ENCODE data around the gene RAD51B.

RAD51B gene

GRCh38 chr14:68467425-68467824 lies 647.8 kb downstream of the RAD51B start:
- TF ChIP-seq POLR2A (IDR thresholded peaks at IDR 0.05; ENCODE audit: low read depth, low read length), result no peak
- no peak for TF ChIP-seq TAF1 (IDR thresholded peaks at IDR 0.05; ENCODE audit: low read depth, low read length)
- no peak for TF ChIP-seq SPI1 (IDR thresholded peaks at IDR 0.05; ENCODE audit: low read depth, low read length)
- TF ChIP-seq POLR2AphosphoS5 (IDR thresholded peaks at IDR 0.05; ENCODE audit: low read depth, low read length), result no peak
- TF ChIP-seq PAX5 (IDR thresholded peaks at IDR 0.05; ENCODE audit: insufficient read depth, low read length, severe bottlenecking), result no peak
- TF ChIP-seq POU2F2 (IDR thresholded peaks at IDR 0.05; ENCODE audit: low read depth, low read length), result no peak
- FAIRE-seq (no peak), DNase-seq (ENCODE audit: insufficient read length, low spot score) (no peak)

GRCh38 chr14:68468437-68469207 lies 649.0 kb downstream of the RAD51B start:
- FAIRE-seq (no peak), DNase-seq (ENCODE audit: insufficient read length, low spot score) (no peak)
- TF ChIP-seq PAX5 (IDR thresholded peaks at IDR 0.05; ENCODE audit: insufficient read depth, low read length, severe bottlenecking) (no peak), POLR2AphosphoS5 (IDR thresholded peaks at IDR 0.05; ENCODE audit: low read depth, low read length) (no peak), POU2F2 (IDR thresholded peaks at IDR 0.05; ENCODE audit: low read depth, low read length) (no peak), SPI1 (IDR thresholded peaks at IDR 0.05; ENCODE audit: low read depth, low read length) (no peak), TAF1 (IDR thresholded peaks at IDR 0.05; ENCODE audit: low read depth, low read length) (no peak)

GRCh38 chr14:68469208-68469713 lies 649.7 kb downstream of the RAD51B start:
- no peak for DNase-seq (ENCODE audit: insufficient read length, low spot score)
- TF ChIP-seq POU2F2 (IDR thresholded peaks at IDR 0.05; ENCODE audit: low read depth, low read length) (no peak), POLR2AphosphoS5 (IDR thresholded peaks at IDR 0.05; ENCODE audit: low read depth, low read length) (no peak), SPI1 (IDR thresholded peaks at IDR 0.05; ENCODE audit: low read depth, low read length) (no peak), TAF1 (IDR thresholded peaks at IDR 0.05; ENCODE audit: low read depth, low read length) (no peak)
- no peak for FAIRE-seq

GRCh38 chr14:68470361-68470760 lies 650.8 kb downstream of the RAD51B start:
- no peak for DNase-seq (ENCODE audit: insufficient read length, low spot score)
- TF ChIP-seq POU2F2 (IDR thresholded peaks at IDR 0.05; ENCODE audit: low read depth, low read length) (no peak), POLR2A (IDR thresholded peaks at IDR 0.05; ENCODE audit: low read depth, low read length) (no peak), PAX5 (IDR thresholded peaks at IDR 0.05; ENCODE audit: insufficient read depth, low read length, severe bottlenecking) (no peak), SPI1 (IDR thresholded peaks at IDR 0.05; ENCODE audit: low read depth, low read length) (no peak), TAF1 (IDR thresholded peaks at IDR 0.05; ENCODE audit: low read depth, low read length) (no peak)
- no peak for FAIRE-seq

- no peak for FAIRE-seq
- TF ChIP-seq POU2F2 (IDR thresholded peaks at IDR 0.05; ENCODE audit: low read depth, low read length) (no peak), POLR2AphosphoS5 (IDR thresholded peaks at IDR 0.05; ENCODE audit: low read depth, low read length) (no peak), SPI1 (IDR thresholded peaks at IDR 0.05; ENCODE audit: low read depth, low read length) (no peak), POLR2A (IDR thresholded peaks at IDR 0.05; ENCODE audit: low read depth, low read length) (no peak), TAF1 (IDR thresholded peaks at IDR 0.05; ENCODE audit: low read depth, low read length) (no peak), PAX5 (IDR thresholded peaks at IDR 0.05; ENCODE audit: insufficient read depth, low read length, severe bottlenecking) (no peak)
- DNase-seq (ENCODE audit: insufficient read length, low spot score), result no peak
Observed at GRCh38 chr14:68471029-68471963, 651.7 kb downstream of the RAD51B start.

GRCh38 chr14:68471964-68472508 lies 652.5 kb downstream of the RAD51B start:
- no peak for DNase-seq (ENCODE audit: insufficient read length, low spot score)
- peak; percentile 43 for FAIRE-seq
- TF ChIP-seq POLR2AphosphoS5 (IDR thresholded peaks at IDR 0.05; ENCODE audit: low read depth, low read length), result no peak
- TF ChIP-seq PAX5 (IDR thresholded peaks at IDR 0.05; ENCODE audit: insufficient read depth, low read length, severe bottlenecking), result no peak
- TF ChIP-seq SPI1 (IDR thresholded peaks at IDR 0.05; ENCODE audit: low read depth, low read length), result no peak
- TF ChIP-seq POLR2A (IDR thresholded peaks at IDR 0.05; ENCODE audit: low read depth, low read length), result no peak
- TF ChIP-seq POU2F2 (IDR thresholded peaks at IDR 0.05; ENCODE audit: low read depth, low read length), result no peak
- TF ChIP-seq TAF1 (IDR thresholded peaks at IDR 0.05; ENCODE audit: low read depth, low read length), result no peak

- DNase-seq (ENCODE audit: insufficient read length, low spot score) (no peak), FAIRE-seq (no peak)
- TF ChIP-seq POLR2A (IDR thresholded peaks at IDR 0.05; ENCODE audit: low read depth, low read length) (no peak), PAX5 (IDR thresholded peaks at IDR 0.05; ENCODE audit: insufficient read depth, low read length, severe bottlenecking) (no peak), TAF1 (IDR thresholded peaks at IDR 0.05; ENCODE audit: low read depth, low read length) (no peak), POU2F2 (IDR thresholded peaks at IDR 0.05; ENCODE audit: low read depth, low read length) (no peak), POLR2AphosphoS5 (IDR thresholded peaks at IDR 0.05; ENCODE audit: low read depth, low read length) (no peak), SPI1 (IDR thresholded peaks at IDR 0.05; ENCODE audit: low read depth, low read length) (no peak)
Observed at GRCh38 chr14:68473069-68473468, 653.5 kb downstream of the RAD51B start.

- TF ChIP-seq POLR2AphosphoS5 (IDR thresholded peaks at IDR 0.05; ENCODE audit: low read depth, low read length) (no peak), POLR2A (IDR thresholded peaks at IDR 0.05; ENCODE audit: low read depth, low read length) (no peak), PAX5 (IDR thresholded peaks at IDR 0.05; ENCODE audit: insufficient read depth, low read length, severe bottlenecking) (no peak), SPI1 (IDR thresholded peaks at IDR 0.05; ENCODE audit: low read depth, low read length) (no peak), POU2F2 (IDR thresholded peaks at IDR 0.05; ENCODE audit: low read depth, low read length) (no peak), TAF1 (IDR thresholded peaks at IDR 0.05; ENCODE audit: low read depth, low read length) (no peak)
- no peak for FAIRE-seq
- DNase-seq (ENCODE audit: insufficient read length, low spot score), result no peak
Observed at GRCh38 chr14:68473794-68474193, 654.2 kb downstream of the RAD51B start.

GRCh38 chr14:68474741-68475140 lies 655.2 kb downstream of the RAD51B start:
- no peak for TF ChIP-seq SPI1 (IDR thresholded peaks at IDR 0.05; ENCODE audit: low read depth, low read length)
- TF ChIP-seq POU2F2 (IDR thresholded peaks at IDR 0.05; ENCODE audit: low read depth, low read length), result no peak
- TF ChIP-seq POLR2A (IDR thresholded peaks at IDR 0.05; ENCODE audit: low read depth, low read length), result no peak
- TF ChIP-seq PAX5 (IDR thresholded peaks at IDR 0.05; ENCODE audit: insufficient read depth, low read length, severe bottlenecking), result no peak
- TF ChIP-seq POLR2AphosphoS5 (IDR thresholded peaks at IDR 0.05; ENCODE audit: low read depth, low read length), result no peak
- TF ChIP-seq TAF1 (IDR thresholded peaks at IDR 0.05; ENCODE audit: low read depth, low read length), result no peak
- FAIRE-seq, result no peak
- no peak for DNase-seq (ENCODE audit: insufficient read length, low spot score)

All from GM12891 (cell line).